GM13976 (cell line): ENCODE measurements around the gene DNHD1.

Experiments used
- DNase-seq: peaks from one replicate; pipeline ENCODE4 v3.0.0; 2012; ENCODE audit warnings: low spot score
- CTCF ChIP-seq: IDR thresholded peaks from 2 replicates; pipeline ENCODE4 v1.5.1; 2012; ENCODE audit warnings: borderline replicate concordance, mild to moderate bottlenecking; ENCODE audit not compliant: insufficient read depth; ENCODE audit errors: extremely low read depth, missing control alignments, control extremely low read depth
- in situ Hi-C: fragments of 300-500 bp; cut with MboI; formaldehyde crosslinking; loops from one replicate; pipeline ENCODE4 v1.12.0; 2022; ENCODE audit warnings: low sequenced_read_pairs, mixed read lengths, inconsistent platforms; ENCODE audit not compliant: unreplicated experiment

The DNHD1 gene

GRCh38 chr11:6598555-6598954, 101.5 kb downstream of the DNHD1 start:
- DNase-seq = no peak
- in situ Hi-C loops = no loop called here
- TF ChIP-seq CTCF = no peak

GRCh38 chr11:6599449-6599848, 102.4 kb downstream of the DNHD1 start:
- TF ChIP-seq CTCF = no peak
- in situ Hi-C loops = no loop called here
- DNase-seq = no peak

- no peak for TF ChIP-seq CTCF
- in situ Hi-C loops = no loop called here
- no peak for DNase-seq
Observed at GRCh38 chr11:6599881-6600390, 102.9 kb downstream of the DNHD1 start.

- no peak for TF ChIP-seq CTCF
- in situ Hi-C loops = no loop called here
Observed at GRCh38 chr11:6601041-6601461, 104.0 kb downstream of the DNHD1 start.

GRCh38 chr11:6602096-6602940, 105.2 kb downstream of the DNHD1 start:
- in situ Hi-C loops = no loop called here
- no peak for DNase-seq

More at GRCh38 chr11:6601041-6601461, 104.0 kb downstream of the DNHD1 start:
- no peak for DNase-seq

More at GRCh38 chr11:6602096-6602940, 105.2 kb downstream of the DNHD1 start:
- TF ChIP-seq CTCF = no peak
